Loucy (cell line): Measurements from ENCODE around the gene HCN2.

Source experiments
- H2AFZ ChIP-seq: fragments of 200-600 bp; sonication (generic); 2 replicates; pipeline ENCODE4 v1.6.0; 2016; ENCODE audit warnings: antibody characterized with exemption, mild to moderate bottlenecking, low read length, moderate library complexity
- H3F3A ChIP-seq: fragments of 200-600 bp; 2 replicates; pipeline ENCODE4 v1.6.0; 2016; ENCODE audit warnings: antibody characterized with exemption, low read depth, mild to moderate bottlenecking
- H3K27me3 ChIP-seq: fragments of 200-600 bp; sonication (generic); 2 replicates; pipeline ENCODE4 v1.6.1; 2014; ENCODE audit warnings: low read length, mild to moderate bottlenecking; ENCODE audit not compliant: insufficient read depth, poor library complexity, severe bottlenecking
- H3K36me3 ChIP-seq: fragments of 200-600 bp; sonication (generic); 2 replicates; pipeline ENCODE4 v1.6.1; 2016; ENCODE audit warnings: low read length; ENCODE audit not compliant: insufficient read depth
- H3K4me1 ChIP-seq: fragments of 200-600 bp; sonication (generic); 2 replicates; pipeline ENCODE4 v1.5.1; 2014; ENCODE audit warnings: low read length, mild to moderate bottlenecking; ENCODE audit not compliant: insufficient read depth, poor library complexity, severe bottlenecking
- H3K4me2 ChIP-seq: fragments of 200-600 bp; sonication (generic); 2 replicates; pipeline ENCODE4 v1.6.0; 2014; ENCODE audit warnings: antibody characterized with exemption, low read length, low read depth, mild to moderate bottlenecking; ENCODE audit not compliant: poor library complexity, severe bottlenecking
- H3K4me3 ChIP-seq: fragments of 200-600 bp; sonication (generic); 2 replicates; pipeline ENCODE4 v1.5.1; 2014; ENCODE audit warnings: low read length, mild to moderate bottlenecking, mixed read lengths; ENCODE audit not compliant: poor library complexity, severe bottlenecking
- H3K79me2 ChIP-seq: fragments of 200-600 bp; sonication (generic); 2 replicates; pipeline ENCODE4 v1.6.1; 2014; ENCODE audit warnings: low read length; ENCODE audit not compliant: insufficient read depth
- H3K9ac ChIP-seq: fragments of 200-600 bp; sonication (generic); 2 replicates; pipeline ENCODE4 v1.6.0; 2014; ENCODE audit warnings: mild to moderate bottlenecking, low read depth, low read length, moderate library complexity; ENCODE audit not compliant: poor library complexity, severe bottlenecking
- H3K9me2 ChIP-seq: fragments of 200-600 bp; sonication (generic); replicated peaks from 2 replicates; pipeline ENCODE4 v1.6.1; 2016; ENCODE audit warnings: low read depth, low read length, mixed read lengths
- H3K9me3 ChIP-seq: fragments of 200-600 bp; sonication (generic); 2 replicates; pipeline ENCODE4 v1.6.1; 2014; ENCODE audit warnings: mild to moderate bottlenecking, antibody characterized with exemption, low read length, low read depth; ENCODE audit not compliant: insufficient read depth
- H4K20me1 ChIP-seq: fragments of 200-600 bp; sonication (generic); 2 replicates; pipeline ENCODE4 v1.6.0; 2014; ENCODE audit warnings: antibody characterized with exemption, low read length, mild to moderate bottlenecking; ENCODE audit not compliant: insufficient read depth, poor library complexity, severe bottlenecking
- EZH2phosphoT487 ChIP-seq: fragments of 200-600 bp; IDR thresholded peaks from 2 replicates; pipeline ENCODE4 v1.6.1; 2018; ENCODE audit warnings: antibody characterized with exemption, mild to moderate bottlenecking, moderate library complexity, borderline replicate concordance
- TF ChIP-seq, protein P1 (sequence below): fragments of 200-600 bp; sonication (generic); conservative IDR thresholded peaks from 2 replicates; pipeline ENCODE4 v1.5.1; 2014; ENCODE audit warnings: mild to moderate bottlenecking, antibody characterized with exemption, low read length

The HCN2 gene

DNA sequence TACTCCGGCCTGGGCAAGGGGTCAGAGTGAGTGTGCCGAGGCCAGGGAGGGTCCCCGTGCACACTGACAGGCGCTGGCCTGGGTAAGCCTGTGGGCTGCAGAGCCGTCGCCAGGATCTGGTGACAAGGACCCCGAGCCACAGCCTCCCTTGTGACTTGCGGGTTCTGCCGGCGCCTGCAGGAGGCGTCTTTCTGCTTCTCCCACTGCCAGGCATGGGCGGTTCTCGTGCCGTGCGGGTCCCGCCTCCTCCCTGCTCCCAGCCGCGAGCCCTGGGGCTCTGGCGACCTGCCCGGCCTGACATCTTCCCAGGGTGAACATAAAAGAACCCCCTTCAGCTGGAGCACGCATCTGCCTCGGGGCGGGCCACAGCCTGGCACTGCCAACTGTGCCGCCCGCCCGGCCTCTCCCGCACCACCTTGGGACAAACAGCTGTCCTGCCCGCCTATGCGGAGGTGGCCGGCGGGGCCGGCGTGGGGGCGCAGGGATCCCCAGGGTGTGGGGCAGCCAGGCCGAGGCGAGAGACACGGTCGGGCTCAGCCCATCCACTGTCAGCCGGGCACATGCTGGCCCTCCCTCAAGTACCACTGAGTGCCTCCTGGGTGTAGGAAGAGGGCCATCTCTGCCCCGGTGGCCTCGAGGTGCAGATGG, 1.5 kb upstream of the HCN2 start:
- Histone ChIP-seq H3K27me3 (no peaks in the 10 kb centered on the region), H4K20me1 (no peaks in the 10 kb centered on the region), H3K79me2 (no peaks in the 10 kb centered on the region), H3K4me2 (peak overlapping the region; percentile 24), H2AFZ (no peak overlapping the region), H3K4me1 (peaks cover 6% of the 10 kb centered on the region), H3K9me2 (no peaks in the 10 kb centered on the region), H3F3A (no peaks in the 10 kb centered on the region), H3K36me3 (peaks cover 8% of the 10 kb centered on the region; the same call in 1 of the 2 replicates), H3K4me3 (no peak overlapping the region), H3K9ac (no peak overlapping the region), H3K9me3 (no peaks in the 10 kb centered on the region)
- no peak for TF ChIP-seq EZH2phosphoT487
- TF ChIP-seq, protein P1, sequence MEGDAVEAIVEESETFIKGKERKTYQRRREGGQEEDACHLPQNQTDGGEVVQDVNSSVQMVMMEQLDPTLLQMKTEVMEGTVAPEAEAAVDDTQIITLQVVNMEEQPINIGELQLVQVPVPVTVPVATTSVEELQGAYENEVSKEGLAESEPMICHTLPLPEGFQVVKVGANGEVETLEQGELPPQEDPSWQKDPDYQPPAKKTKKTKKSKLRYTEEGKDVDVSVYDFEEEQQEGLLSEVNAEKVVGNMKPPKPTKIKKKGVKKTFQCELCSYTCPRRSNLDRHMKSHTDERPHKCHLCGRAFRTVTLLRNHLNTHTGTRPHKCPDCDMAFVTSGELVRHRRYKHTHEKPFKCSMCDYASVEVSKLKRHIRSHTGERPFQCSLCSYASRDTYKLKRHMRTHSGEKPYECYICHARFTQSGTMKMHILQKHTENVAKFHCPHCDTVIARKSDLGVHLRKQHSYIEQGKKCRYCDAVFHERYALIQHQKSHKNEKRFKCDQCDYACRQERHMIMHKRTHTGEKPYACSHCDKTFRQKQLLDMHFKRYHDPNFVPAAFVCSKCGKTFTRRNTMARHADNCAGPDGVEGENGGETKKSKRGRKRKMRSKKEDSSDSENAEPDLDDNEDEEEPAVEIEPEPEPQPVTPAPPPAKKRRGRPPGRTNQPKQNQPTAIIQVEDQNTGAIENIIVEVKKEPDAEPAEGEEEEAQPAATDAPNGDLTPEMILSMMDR = peak; percentile 61

DNA sequence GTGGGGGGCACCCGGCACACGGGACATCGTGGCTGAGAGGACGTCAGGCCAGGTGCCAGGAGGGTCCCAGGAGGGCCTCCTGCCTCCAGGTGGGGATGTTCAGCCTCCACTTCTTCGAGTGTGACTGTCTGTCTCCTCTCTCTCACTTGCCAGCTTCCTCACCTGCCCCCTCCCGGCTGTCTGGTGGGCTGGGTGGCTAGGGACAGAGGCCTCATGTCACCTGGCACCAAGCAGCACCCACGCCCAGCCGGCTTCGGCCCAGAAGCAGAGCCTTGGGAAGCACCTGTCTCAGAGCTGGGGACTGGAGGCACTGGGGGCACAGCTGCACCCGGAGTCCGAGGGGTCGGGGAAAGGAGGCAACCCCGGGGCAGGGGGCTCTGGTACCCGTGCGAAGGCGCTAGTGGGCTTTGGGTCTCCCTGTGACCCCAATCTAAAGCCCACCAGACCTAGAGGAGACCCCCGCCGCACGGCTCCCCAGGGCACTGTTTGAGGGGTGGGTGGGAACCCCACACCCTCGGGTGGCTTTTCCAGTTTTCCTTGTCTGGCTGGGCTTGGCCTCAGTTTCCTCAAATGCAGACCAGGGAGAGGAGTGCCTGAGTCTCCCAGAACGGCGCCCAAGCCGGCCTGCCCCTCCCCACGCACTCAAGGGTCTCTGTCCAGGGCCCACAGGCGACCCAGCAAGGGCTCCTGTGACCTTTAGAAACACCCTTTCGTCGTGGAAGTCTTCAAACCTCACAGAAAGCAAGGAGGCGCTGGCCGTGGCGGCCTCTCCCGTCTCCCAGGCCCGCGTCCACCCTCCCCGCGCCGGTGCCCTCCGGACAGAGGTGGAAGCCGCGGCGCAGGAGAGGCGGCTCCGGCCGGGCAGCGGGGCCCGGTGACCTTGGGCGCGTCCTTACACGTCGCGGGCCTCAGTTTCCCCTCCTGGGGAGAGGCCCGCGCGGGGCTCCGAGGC, 664 bp upstream of the HCN2 start:
- no peak overlapping the region for H3K4me3 ChIP-seq

DNA sequence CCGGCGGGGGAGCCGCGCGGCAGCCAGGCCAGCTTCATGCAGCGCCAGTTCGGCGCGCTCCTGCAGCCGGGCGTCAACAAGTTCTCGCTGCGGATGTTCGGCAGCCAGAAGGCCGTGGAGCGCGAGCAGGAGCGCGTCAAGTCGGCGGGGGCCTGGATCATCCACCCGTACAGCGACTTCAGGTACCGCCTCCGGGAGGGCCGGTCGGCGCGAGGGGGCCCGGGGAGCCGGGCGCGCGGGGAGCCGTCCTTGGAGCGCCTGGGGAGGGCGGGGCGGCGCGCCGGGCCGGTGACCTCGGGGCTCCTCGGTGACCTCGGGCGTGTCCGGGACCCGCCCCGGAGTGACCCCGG, 690 bp downstream of the HCN2 start:
- H3K4me1 ChIP-seq = peaks cover 6% of the 10 kb centered on the region
- no peak overlapping the region for H3K4me3 ChIP-seq
- no peak overlapping the region for H3K4me2 ChIP-seq
- no peak overlapping the region for H2AFZ ChIP-seq
- H3K79me2 ChIP-seq = no peaks in the 10 kb centered on the region
- H3K27me3 ChIP-seq = no peaks in the 10 kb centered on the region
- no peak overlapping the region for H3K9ac ChIP-seq
- H4K20me1 ChIP-seq = no peaks in the 10 kb centered on the region
- H3K36me3 ChIP-seq = no peaks in the 10 kb centered on the region
- H3F3A ChIP-seq = no peaks in the 10 kb centered on the region
- no peaks in the 10 kb centered on the region for H3K9me3 ChIP-seq
- H3K9me2 ChIP-seq = no peaks in the 10 kb centered on the region
- no peak for TF ChIP-seq EZH2phosphoT487
- TF ChIP-seq, protein P1 = no peak

More for the DNA sequence above, 664 bp upstream of the HCN2 start:
- H3K9ac ChIP-seq = no peak overlapping the region
- H4K20me1 ChIP-seq = no peaks in the 10 kb centered on the region
- no peaks in the 10 kb centered on the region for H3K9me3 ChIP-seq
- H2AFZ ChIP-seq = no peak overlapping the region
- no peak for TF ChIP-seq EZH2phosphoT487
- TF ChIP-seq, protein P1 = no peak
- H3K27me3 ChIP-seq = no peaks in the 10 kb centered on the region
- 0 out of 2 replicates have a peak, but pooled peaks cover under 1% of the 10 kb centered on the region for H3K36me3 ChIP-seq
- peak overlapping the region; percentile 24 for H3K4me2 ChIP-seq
- peaks cover 6% of the 10 kb centered on the region for H3K4me1 ChIP-seq
- H3F3A ChIP-seq = no peaks in the 10 kb centered on the region
- H3K79me2 ChIP-seq = no peaks in the 10 kb centered on the region
- no peaks in the 10 kb centered on the region for H3K9me2 ChIP-seq
